Stimulated activated CD8-positive, alpha-beta memory T cell treated with anti-CD3 and anti-CD28 coated beads, Interleukin-12 subunit alpha, Interleukin-12 subunit beta, amount 100 ng/mL, for 4 hours (primary cell): ENCODE results near the gene MT1HL1.

Experiments
- DNase-seq: peaks from one replicate; pipeline ENCODE4 v3.0.0-alpha.2; 2020; ENCODE audit warnings: low read depth

The MT1HL1 gene

DNA sequence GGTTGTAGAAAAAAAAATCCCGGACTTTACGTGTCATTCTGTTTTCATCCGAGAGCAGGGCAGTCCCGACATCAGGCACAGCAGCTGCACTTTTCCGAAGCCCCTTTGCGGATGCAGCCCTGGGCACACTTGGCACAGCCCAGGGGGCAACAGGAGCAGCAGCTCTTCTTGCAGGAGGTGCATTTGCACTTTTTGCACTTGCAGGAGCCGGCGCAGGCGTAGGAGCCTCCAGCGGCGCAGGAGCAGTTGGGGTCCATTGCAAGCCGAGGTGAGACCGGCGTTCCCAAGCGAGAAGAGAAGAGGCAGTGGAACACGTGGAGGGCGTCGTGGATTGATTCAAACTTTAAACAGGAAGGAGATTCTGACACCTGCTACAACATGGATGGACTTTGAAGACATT is at the start of gene MT1HL1:
Gene MT1HL1, minus strand, starts transcription at position 326 of the 400 bp plus-strand sequence. Its CDS starts 69 bp downstream, at position 257.
- no peak for DNase-seq

- no peak for DNase-seq
These were observed 46.7 kb upstream of the MT1HL1 start for GRCh38 chr1:237050915-237051314.

DNA sequence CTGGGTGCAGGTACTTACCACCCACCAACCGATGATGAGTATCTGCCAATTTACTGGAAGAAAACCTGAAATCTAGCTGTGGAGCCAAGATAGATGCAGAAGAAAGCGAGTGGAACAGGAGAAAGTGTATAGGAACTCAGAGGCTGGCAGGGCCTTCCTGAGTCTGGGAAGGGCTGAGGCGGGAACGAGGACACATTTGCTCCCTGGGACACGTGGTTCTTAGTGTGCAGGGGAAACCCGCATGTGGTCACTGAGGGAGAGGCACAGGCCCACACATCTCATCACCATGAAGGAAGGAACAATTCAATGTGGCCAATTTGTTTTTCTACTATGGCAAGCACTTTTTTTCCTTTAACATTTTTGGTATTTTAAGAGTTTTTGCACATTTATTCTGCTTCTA is 45.9 kb upstream of the MT1HL1 start:
- no peak for DNase-seq

- DNase-seq: no peak
These were observed 44.6 kb upstream of the MT1HL1 start for GRCh38 chr1:237048803-237049202.

- no peak for DNase-seq
These were observed 41.2 kb upstream of the MT1HL1 start for GRCh38 chr1:237045278-237046016.

GRCh38 chr1:237043846-237044636 is 39.8 kb upstream of the MT1HL1 start:
- no peak for DNase-seq

- DNase-seq: no peak
These were observed 38.8 kb upstream of the MT1HL1 start for GRCh38 chr1:237042892-237043576.

- no peak for DNase-seq
These were observed 38.3 kb upstream of the MT1HL1 start for GRCh38 chr1:237042526-237042891.

GRCh38 chr1:237041795-237042525 is 37.7 kb upstream of the MT1HL1 start, which contains the start of gene RYR2:
Gene RYR2 (plus strand): TSS chr1:237042184. CDS start chr1:237042522, 338 bp downstream.
- no peak for DNase-seq

- DNase-seq: no peak
These were observed 37.2 kb upstream of the MT1HL1 start for GRCh38 chr1:237041461-237041794.

DNA sequence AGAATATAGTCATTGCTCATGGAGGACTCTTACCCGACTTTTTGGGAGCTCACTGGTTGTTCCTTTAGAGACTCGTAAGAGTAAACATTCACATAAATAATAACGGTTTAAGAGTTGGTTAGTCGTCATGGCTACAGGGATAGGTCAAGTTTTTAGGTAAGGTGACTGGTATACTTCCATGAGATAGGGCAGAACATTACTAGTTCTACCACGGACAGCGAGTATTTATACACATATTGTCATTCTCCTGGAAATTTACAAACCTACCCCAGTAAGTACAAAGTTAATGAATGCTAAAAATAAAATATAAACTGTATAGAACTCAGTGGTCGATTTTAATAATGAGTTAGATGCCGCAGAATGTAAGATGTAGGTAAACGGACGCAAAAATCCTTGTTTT is 36.6 kb upstream of the MT1HL1 start:
- no peak for DNase-seq

GRCh38 chr1:237038211-237038610 is 34.0 kb upstream of the MT1HL1 start:
- no peak for DNase-seq

DNA sequence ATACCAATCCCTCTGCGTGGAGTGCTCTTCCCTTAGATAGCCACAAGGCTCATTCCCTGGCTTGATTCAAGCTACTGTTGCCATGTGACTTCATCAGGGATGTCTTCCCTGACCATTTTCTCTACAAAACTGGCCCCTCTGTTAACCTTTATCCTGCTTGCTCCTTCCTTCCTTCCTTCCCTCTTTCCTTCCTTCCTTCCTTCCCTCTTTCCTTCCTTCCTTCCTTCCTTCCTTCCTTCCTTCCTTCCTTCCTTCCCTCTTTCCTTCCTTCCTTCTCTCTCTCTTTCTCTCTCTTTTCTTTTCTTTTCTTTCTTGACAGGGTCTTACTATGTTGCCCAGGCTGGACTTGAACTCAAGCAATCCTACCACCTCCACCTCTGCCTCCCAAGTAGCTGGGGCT is 31.5 kb upstream of the MT1HL1 start:
- no peak for DNase-seq

DNA sequence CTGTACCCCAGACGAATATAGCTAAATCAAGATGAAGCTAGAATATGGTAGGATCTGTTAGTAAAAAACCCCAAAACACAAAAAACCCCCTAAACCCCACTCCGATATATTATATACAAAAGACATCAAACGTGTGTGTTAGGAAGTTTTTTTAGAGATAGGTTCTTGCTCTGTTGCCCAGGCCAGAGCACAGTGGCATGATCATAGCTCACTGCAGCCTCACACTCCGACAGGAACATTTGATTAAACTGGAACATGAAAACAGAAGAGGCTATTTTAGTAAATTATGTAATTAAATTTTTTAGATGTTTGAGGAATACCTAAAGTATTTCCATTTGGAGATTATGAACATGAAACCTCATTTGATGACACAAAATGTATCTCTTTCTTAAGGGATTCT is 29.6 kb upstream of the MT1HL1 start:
- no peak for DNase-seq

- no peak for DNase-seq
These were observed 28.8 kb upstream of the MT1HL1 start for GRCh38 chr1:237033061-237033460.

- DNase-seq: no peak
These were observed 27.8 kb upstream of the MT1HL1 start for GRCh38 chr1:237032029-237032428.

DNA sequence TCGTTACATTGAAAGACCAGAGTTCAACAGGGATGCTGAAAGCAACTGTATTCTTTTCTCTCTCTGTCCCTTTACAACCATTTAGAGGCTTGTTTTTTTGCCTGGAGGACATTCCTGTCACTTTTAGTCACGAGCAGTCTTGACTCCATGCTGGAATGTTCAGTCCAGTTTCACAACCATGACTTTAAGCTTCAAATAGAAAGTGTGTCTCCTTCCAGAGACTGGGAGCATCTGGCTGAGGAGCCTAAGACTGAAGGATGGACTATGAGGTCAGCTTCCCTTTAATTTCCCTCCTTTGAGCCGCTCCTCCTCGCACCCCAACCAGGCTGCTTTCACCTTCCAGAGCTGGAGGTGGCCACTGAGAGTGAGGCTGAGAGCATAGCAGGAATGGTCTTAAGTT is 27.2 kb upstream of the MT1HL1 start:
- DNase-seq: no peak

- no peak for DNase-seq
These were observed 25.8 kb upstream of the MT1HL1 start for GRCh38 chr1:237029850-237030535.

GRCh38 chr1:237029240-237029639 is 25.0 kb upstream of the MT1HL1 start:
- DNase-seq: no peak

GRCh38 chr1:237025358-237026074 is 21.3 kb upstream of the MT1HL1 start:
- DNase-seq: no peak

DNA sequence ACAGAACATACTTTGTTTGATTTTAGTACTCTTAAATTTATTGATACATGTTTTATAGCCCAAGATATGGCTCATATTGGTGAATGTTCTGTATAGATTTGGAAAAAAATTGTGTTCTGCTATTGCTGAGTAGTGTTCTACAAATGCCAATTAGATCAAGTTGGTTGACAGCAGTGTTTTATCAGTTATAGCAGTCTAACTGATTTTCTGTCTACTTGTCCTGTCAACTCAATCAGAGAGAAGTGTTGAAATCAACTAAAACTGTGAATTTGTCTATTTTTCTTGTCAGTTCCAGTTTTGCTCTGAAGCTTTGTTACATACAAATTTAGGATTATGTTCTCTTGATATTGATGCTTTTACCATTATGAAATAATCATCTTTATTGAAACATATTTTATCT is 14.7 kb upstream of the MT1HL1 start:
- DNase-seq: no peak
